GM04503 (cell line): ENCODE measurements around the gene WWC2.
"Not testable (repeated sequence)": the region's sequence is repeated elsewhere in the genome, so short reads cannot be mapped to it uniquely, and the experiment has no call there.

Experiments used
- DNase-seq: peaks from one replicate; pipeline ENCODE4 v3.0.0-alpha.2; 2012; ENCODE audit warnings: low read depth

WWC2 gene

DNA sequence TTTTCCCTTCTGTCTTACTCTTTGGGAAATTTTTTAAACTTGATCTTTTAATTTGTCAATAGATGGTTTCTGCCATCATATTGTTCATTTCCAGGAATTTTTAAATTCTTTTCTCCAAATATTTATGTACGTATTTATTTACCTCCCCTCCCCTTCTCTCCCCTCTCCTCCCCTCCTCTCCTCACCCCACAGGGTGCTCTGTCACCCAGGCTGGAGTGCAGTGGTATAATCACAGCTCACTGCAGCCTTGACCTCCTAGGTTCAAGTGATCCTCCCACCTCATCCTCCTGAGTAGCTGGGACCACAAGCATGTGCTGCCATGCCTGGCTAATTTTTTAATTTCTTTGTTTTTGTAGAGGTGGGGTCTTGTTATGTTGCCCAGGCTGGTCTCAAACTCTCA lies 73.8 kb downstream of the WWC2 start:
- no peak for DNase-seq

DNA sequence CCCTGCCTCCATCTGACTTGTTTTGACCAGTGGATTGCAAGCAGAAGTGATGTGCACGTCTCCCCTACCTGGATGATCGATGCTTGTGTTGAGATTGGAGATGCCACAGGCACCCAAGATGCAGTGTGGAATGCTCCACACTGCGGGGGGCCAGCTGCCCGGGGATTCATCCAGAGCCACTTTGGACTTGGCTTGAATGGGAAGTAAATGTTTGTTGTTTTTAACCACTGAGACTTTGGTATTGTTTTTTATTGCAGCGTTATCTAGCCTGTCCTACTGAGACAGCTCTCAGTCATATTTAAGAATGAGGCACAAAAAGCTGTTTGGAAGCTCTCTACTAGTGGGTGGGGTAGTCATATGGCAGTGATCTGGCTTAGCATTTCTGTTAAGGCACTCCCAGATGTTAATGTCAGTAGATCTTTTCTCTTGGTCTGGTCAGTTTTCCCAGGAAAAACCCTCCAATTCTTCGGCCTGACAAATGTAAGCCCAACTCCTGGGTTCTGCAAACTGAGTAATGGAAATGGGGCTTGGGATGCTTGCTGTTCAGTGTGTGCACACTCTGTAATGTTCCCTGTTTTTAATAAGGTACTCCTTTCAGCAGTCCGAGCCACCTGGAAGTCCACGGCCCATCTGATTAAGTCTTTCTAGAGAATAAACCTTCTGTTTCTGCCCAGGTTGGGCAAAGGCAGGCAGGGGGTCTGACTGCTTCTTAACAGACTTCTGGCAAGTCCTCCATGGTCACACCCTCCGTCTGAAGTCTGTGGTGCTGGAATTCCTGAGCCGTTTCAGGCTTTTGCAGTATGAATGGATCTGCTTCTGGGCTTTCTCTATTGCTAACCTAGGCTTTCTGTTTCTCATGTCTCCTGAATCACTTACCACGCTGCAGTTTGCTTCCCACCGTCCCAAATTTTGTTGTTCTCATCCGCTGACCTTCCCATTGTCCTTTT lies 74.8 kb downstream of the WWC2 start:
- DNase-seq: no peak

- no peak for DNase-seq
Observed at GRCh38 chr4:183175631-183176232, 76.7 kb downstream of the WWC2 start.

DNA sequence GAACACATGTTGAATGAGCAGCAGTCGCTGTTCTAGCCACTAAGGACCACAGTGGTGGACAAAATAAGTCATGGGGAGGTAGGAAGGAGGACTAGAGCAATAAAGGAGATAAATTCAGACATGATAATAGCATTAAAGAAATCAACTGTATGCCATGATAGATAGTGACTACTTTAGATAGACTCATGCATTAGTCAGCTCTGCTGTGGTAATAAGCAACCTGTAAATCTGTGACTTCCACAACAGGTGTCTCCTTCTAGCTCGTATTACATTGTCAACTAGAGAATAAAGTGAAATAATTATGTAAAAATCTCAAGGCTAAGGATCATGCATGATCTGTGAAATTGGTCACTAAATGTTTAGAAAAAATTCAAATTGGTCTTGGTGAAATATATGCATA lies 77.9 kb downstream of the WWC2 start:
- no peak for DNase-seq

DNA sequence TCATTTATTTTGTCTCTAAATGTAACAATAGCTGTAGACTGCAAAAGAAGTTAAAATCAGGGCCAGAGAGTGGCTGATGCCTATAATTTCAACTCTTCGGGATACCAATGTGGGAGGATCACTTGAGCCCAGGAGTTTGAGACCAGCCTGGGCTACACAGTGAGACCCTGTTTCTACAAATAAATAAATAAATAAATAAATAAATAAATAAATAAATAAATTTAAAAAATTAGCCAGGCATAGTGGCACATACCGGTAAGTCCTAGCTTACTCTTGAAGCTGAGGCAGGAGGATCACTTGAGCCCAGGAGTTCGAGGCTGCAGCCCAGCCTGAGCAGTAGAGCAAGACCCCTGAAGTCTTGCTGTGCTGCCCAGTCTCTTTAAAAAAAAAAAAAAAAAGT lies 79.1 kb downstream of the WWC2 start:
- no peak for DNase-seq

- DNase-seq: no peak
Observed at GRCh38 chr4:183180096-183180495, 81.0 kb downstream of the WWC2 start.

DNA sequence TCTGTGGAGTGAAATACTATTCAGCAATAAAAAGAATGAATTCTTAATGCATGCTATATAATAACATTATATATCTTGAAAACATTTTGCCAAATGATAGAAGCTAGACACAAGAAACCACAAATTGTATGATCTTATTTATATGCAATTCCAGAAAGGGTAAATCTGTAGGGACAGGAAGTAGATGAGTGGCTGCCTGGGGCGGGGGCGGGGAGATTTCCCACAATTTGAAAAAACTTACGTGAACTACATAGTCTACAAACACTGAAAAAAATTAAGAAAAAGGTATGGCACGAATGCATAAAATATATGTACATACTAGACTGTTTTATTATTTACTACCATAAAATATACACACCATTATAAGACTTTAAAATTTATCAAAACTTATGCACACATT lies 81.6 kb downstream of the WWC2 start:
- DNase-seq: no peak

DNA sequence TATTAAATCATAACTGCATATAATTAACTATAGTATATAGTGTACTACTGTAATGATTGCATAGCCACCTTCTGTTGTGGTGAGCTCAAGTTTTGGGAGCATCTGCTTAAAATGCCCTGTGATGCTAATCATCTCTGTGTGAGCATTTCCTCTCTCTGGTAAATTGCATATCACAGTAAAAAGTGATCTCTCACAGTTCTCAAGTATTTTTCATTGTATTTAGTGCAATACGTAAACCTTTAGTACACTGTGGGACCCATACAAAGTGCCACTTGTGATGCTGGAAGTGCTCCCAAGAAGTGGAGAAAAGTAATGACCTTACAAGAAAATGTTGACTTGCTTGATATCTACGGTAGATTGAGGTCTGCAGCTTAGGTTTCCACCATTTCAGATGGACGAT lies 82.0 kb downstream of the WWC2 start:
- no peak for DNase-seq

DNA sequence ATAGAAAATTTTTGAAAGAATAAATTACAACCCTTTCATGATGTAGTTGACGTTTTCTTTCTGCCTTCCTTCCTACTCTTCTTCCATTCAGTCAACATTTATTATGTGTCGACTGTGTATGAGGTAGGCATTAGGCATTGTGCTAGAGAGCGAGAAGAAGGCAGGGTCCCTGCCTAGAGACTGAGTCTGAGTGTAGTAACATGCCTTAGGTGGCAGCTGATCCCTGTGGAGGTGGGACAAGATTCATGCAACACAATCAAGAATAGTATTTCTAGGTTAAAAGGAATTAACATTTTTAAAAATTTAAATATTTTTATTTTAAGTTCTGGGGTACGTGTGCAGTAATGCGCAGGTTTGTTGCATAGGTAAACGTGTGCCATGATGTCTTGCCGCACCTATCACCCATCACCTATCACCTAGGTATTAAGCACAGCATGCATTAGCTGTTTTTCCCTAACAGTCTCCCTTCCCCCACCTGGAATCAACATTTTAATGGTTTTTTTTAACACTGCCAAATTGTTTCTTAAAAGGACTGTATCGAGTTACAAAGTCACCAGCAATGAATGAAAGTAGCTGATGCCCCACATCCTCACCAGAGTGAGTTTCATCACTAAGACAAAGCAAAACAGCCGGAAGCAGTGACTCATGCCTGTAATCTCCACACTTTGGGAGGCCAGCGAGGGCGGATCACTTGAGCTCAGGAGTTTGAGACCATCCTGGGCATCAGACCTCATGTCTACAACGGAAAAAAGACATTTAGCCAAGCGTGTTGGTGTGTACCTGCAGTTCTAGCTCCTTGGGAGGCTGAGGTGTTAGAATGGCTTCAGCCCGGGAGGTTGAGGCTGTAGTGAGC lies 84.0 kb downstream of the WWC2 start:
- peak; percentile 65 for DNase-seq

- DNase-seq: no peak
Observed at GRCh38 chr4:183183906-183184535, 85.0 kb downstream of the WWC2 start.

- no peak for DNase-seq
Observed at GRCh38 chr4:183185018-183185417, 86.0 kb downstream of the WWC2 start.

GRCh38 chr4:183185559-183185958 lies 86.5 kb downstream of the WWC2 start:
- DNase-seq: no peak

GRCh38 chr4:183186813-183187212 lies 87.8 kb downstream of the WWC2 start:
- DNase-seq: no peak

DNA sequence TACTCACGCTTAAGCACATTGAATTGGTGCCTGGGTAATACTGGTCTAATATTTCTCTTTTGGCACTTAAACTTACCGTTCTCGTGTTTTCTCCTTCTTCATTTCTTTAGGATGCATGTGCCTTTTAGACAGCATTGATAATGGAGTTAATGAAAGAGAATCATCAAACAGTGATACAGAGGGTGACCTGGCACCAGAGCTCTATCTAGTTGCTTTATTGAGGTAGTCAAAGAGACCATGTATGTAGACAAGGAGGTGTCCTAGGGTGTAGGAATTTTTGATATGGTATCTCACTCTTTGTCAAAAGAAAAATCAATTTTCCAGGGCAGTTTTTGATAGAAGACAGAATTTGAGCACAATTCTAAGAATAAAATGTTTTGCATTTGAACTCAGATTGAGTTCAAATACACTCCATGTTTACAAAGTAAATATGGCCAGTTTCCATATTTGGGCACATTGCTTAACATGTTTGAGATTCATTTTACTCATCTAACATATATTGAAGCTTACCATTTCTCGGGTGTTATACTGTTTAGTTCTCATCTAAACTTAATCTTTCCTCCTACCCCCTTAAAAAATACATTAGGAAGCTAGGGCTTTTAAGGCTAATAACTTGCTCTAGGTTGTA lies 92.0 kb downstream of the WWC2 start:
- DNase-seq: no peak

GRCh38 chr4:183191630-183192029 lies 92.6 kb downstream of the WWC2 start:
- no peak for DNase-seq

DNA sequence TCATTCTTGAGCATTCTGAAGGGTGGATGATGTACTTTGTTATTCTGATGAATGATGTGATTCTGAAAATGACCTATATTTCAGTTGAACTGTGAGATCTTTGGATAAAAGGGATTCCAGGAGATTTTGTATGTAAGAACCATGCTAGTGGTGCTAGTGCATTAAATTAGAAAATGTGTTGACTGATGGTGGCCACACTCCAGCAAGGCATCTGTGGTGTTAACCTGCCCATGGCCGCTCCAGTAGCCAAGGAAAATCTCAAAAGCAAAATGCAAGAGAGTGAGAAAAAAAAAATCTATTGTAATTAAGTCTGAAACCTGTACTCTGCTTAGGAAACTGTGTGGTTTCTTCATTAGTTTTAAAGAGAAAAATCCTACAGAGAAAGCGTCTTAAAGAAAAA lies 93.5 kb downstream of the WWC2 start:
- DNase-seq: no peak

GRCh38 chr4:183193730-183194338 lies 94.8 kb downstream of the WWC2 start:
- DNase-seq: not testable (repeated sequence)

- DNase-seq: no peak
Observed at GRCh38 chr4:183195534-183195933, 96.5 kb downstream of the WWC2 start.

DNA sequence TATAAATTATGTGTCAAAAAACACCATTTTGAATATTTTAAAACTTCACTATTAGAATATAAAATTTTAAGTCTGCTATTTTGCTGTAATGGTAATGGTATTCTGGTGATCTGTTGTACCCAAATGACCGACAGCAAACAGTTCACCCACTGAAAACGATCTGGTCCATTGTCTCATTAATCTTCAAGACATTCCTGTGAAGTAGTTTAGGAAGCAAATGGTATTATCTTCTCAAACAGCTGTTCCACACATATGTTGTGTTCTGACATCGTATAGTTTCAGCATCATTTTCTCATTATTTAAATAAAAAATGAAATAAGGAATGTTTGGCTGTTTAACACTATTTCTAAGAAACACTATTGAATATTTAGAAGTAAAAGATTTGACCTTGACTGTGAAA lies 98.1 kb downstream of the WWC2 start:
- no peak for DNase-seq

DNA sequence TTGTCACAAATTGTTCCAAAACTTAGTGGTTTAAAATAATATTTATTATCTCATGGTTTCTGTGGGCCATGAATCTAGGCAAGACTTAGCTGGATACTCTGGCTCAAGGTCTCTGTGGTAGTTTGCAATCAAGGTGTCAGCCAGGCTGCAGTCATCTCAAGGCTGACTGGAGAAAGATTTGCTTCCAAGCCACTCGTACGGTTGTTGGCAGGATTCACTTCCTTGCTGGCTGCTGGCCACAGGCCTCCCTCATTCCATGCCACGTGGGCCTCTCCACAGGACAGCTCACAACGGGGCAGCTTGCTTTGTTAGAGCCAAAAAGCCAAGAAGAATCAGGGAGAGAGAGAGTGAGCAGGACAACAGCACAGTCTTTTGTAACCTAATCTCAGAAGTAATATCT lies 101.4 kb downstream of the WWC2 start:
- DNase-seq: peak; percentile 70

GRCh38 chr4:183201331-183201730 lies 102.3 kb downstream of the WWC2 start:
- peak; percentile 18 for DNase-seq
